RWPE1 (cell line): ENCODE data around the gene TENM4.

Source experiments
- CTCF ChIA-PET: fragments of 350-600 bp; sonication (Branson Sonifier 250); formaldehyde crosslinking; extraction: SDS; loops from one replicate; lab custom pipeline; 2021; lab: Yijun Ruan, JAX
- POLR2A ChIA-PET: fragments of 400-600 bp; formaldehyde crosslinking; extraction: SDS; loops from one replicate; lab custom pipeline; 2020; ENCODE audit warnings: antibody characterized with exemption; ENCODE audit not compliant: low non-redundant PET; lab: Yijun Ruan, JAX
- DNase-seq: peaks from one replicate; pipeline ENCODE4 v3.0.0; 2012; ENCODE audit warnings: low spot score
- H3K27ac ChIP-seq: fragments of 450-650 bp; 2 replicates; pipeline ENCODE4 v1.5.1; 2017
- CTCF ChIP-seq: fragments of 450-650 bp; conservative IDR thresholded peaks from 2 replicates; pipeline ENCODE4 v1.5.1; 2017; ENCODE audit warnings: low read depth, mild to moderate bottlenecking

Gene TENM4

GRCh38 chr11:78752494-78752893 lies 688.3 kb downstream of the TENM4 start:
- DNase-seq, result no peak
- H3K27ac ChIP-seq, result no peak overlapping the region
- ChIA-PET CTCF (no interaction called here), POLR2A (no interaction called here)
- no peak for TF ChIP-seq CTCF

GRCh38 chr11:78748918-78749690 lies 691.7 kb downstream of the TENM4 start:
- TF ChIP-seq CTCF, result no peak
- DNase-seq, result no peak
- no peak overlapping the region for H3K27ac ChIP-seq
- POLR2A ChIA-PET, result no interaction called here
- CTCF ChIA-PET, result interaction anchor here (0.5 to 0.6 kb wide), 2 partner anchors 238 to 1434 kb away, joined by 3 to 7 read pairs; no protein-coding TSS in a partner anchor

- CTCF ChIA-PET, result no interaction called here
- POLR2A ChIA-PET, result no interaction called here
- DNase-seq, result no peak
- H3K27ac ChIP-seq, result no peak overlapping the region
- TF ChIP-seq CTCF, result no peak
Observed at GRCh38 chr11:78744949-78745348, 695.9 kb downstream of the TENM4 start.

- ChIA-PET POLR2A (no interaction called here), CTCF (interaction anchor here (1.6 kb wide), 1 partner anchor 54 kb away, joined by 5 read pairs; no protein-coding TSS in a partner anchor)
- DNase-seq, result no peak
- no peak for TF ChIP-seq CTCF
- no peak overlapping the region for H3K27ac ChIP-seq
Observed at GRCh38 chr11:78744202-78744601, 696.6 kb downstream of the TENM4 start.

GRCh38 chr11:78742430-78742829 lies 698.4 kb downstream of the TENM4 start:
- H3K27ac ChIP-seq, result peak overlapping the region; percentile 51
- POLR2A ChIA-PET, result no interaction called here
- CTCF ChIA-PET, result interaction anchor here (0.6 kb wide), 2 partner anchors 66 to 478 kb away, joined by 3 read pairs; no protein-coding TSS in a partner anchor
- peak; percentile 11 for DNase-seq
- no peak for TF ChIP-seq CTCF

- ChIA-PET POLR2A (no interaction called here), CTCF (interaction anchor here (0.6 kb wide), 1 partner anchor 478 kb away, joined by 3 read pairs; no protein-coding TSS in a partner anchor)
- DNase-seq, result no peak
- no peak overlapping the region for H3K27ac ChIP-seq
- TF ChIP-seq CTCF, result no peak
Observed at GRCh38 chr11:78741741-78742140, 699.1 kb downstream of the TENM4 start.
